GM12875 (cell line): ENCODE measurements around the gene IL18.
"Not testable (repeated sequence)": the region's sequence is repeated elsewhere in the genome, so short reads cannot be mapped to it uniquely, and the experiment has no call there.

ENCODE experiments used
- H3K4me3 ChIP-seq: one replicate; pipeline ENCODE4 v1.5.1; 2011; ENCODE audit warnings: low read depth, low read length, control low read depth
- TF ChIP-seq, protein P1 (sequence below): IDR thresholded peaks from 2 replicates; pipeline ENCODE4 v1.5.1; 2011; ENCODE audit warnings: low read depth, mild to moderate bottlenecking, control low read depth, inconsistent platforms, low read length, moderate library complexity, borderline replicate concordance; ENCODE audit not compliant: insufficient read depth

The IL18 gene

GRCh38 chr11:112096194-112096593 lies 67.7 kb downstream of the IL18 start:
- TF ChIP-seq, protein P1, sequence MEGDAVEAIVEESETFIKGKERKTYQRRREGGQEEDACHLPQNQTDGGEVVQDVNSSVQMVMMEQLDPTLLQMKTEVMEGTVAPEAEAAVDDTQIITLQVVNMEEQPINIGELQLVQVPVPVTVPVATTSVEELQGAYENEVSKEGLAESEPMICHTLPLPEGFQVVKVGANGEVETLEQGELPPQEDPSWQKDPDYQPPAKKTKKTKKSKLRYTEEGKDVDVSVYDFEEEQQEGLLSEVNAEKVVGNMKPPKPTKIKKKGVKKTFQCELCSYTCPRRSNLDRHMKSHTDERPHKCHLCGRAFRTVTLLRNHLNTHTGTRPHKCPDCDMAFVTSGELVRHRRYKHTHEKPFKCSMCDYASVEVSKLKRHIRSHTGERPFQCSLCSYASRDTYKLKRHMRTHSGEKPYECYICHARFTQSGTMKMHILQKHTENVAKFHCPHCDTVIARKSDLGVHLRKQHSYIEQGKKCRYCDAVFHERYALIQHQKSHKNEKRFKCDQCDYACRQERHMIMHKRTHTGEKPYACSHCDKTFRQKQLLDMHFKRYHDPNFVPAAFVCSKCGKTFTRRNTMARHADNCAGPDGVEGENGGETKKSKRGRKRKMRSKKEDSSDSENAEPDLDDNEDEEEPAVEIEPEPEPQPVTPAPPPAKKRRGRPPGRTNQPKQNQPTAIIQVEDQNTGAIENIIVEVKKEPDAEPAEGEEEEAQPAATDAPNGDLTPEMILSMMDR: no peak
- no peak overlapping the region for H3K4me3 ChIP-seq

- H3K4me3 ChIP-seq: not testable (repeated sequence)
These were observed 68.6 kb downstream of the IL18 start for GRCh38 chr11:112095302-112095701.
